Gastroesophageal sphincter (tissue), 4 donors: ENCODE results near the gene EXOC6B. TPM values are rescaled to one million over a fixed set of nuclear protein-coding genes. Genes with fewer than 3 reads are reported as not detected.

Experiments
- ATAC-seq: fragments of 150-250 bp; one replicate; pipeline ENCODE4 v1.9.1; 2016; ENCODE audit warnings: mild to moderate bottlenecking, moderate library complexity
- H3K27ac ChIP-seq, 4 donors: fragments of 200-600 bp; sonication (generic) in 3 of 4; 1 replicate in 3 of 4; 2 replicates in 1 of 4; pipeline ENCODE4 v1.5.1; 2016 to 2019
- H3K27me3 ChIP-seq: fragments of 200-600 bp; sonication (generic); one replicate; pipeline ENCODE4 v1.5.1; 2019
- H3K36me3 ChIP-seq, 2 donors: fragments of 200-600 bp; sonication (generic); one replicate each; pipeline ENCODE4 v1.5.1; 2019; ENCODE audit warnings: control low read depth in 1 of 2
- H3K4me1 ChIP-seq, 3 donors: fragments of 200-600 bp; sonication (generic); 1 replicate in 2 of 3; 2 replicates in 1 of 3; pipeline ENCODE4 v1.5.1; 2016 to 2019; ENCODE audit warnings: control low read depth in 2 of 3
- H3K4me3 ChIP-seq, 2 donors: fragments of 200-600 bp; sonication (generic); one replicate each; pipeline ENCODE4 v1.5.1; 2019; ENCODE audit warnings: mild to moderate bottlenecking in 1 of 2, moderate library complexity in 1 of 2
- H3K9me3 ChIP-seq, 3 donors: fragments of 200-600 bp; sonication (generic); one replicate each; pipeline ENCODE4 v1.5.1; 2017 to 2019; ENCODE audit warnings: control low read depth in 2 of 3
- EP300 ChIP-seq: sonication (generic); formaldehyde crosslinking; IDR thresholded peaks from one replicate; pipeline ENCODE4 v1.6.1; 2017; ENCODE audit warnings: antibody characterized with exemption, mild to moderate bottlenecking
- POLR2A ChIP-seq, 2 donors: fragments of 450-650 bp; IDR thresholded peaks; one replicate each; pipeline ENCODE4 v1.6.1; 2017; ENCODE audit warnings: antibody characterized with exemption in 2 of 2, mild to moderate bottlenecking in 2 of 2, moderate library complexity in 1 of 2
- POLR2AphosphoS5 ChIP-seq: sonication (generic); formaldehyde crosslinking; IDR thresholded peaks from one replicate; pipeline ENCODE4 v1.6.1; 2017; ENCODE audit warnings: antibody characterized with exemption
- WGBS, 2 donors: methylation state at CpG; one replicate each; pipeline ENCODE4 v1.1.5; 2018; ENCODE audit warnings: low coverage in 1 of 2; 5-methylcytosine and 5-hydroxymethylcytosine counted together
- total RNA-seq, 4 donors: library from RNA; depleted of rRNA; stranded (reverse); fragments of >200 nt; gene quantifications; one replicate each; pipeline ENCODE4 v1.1.0, GENCODE V29; 2016
- TF ChIP-seq, protein P1 (sequence below), 4 experiments: fragments of 200-600 bp in 2 of 4; fragments of 450-650 bp in 2 of 4; sonication (generic) in 1 of 4; IDR thresholded peaks; one replicate each; pipeline ENCODE4 v1.5.1; 2017 to 2019; ENCODE audit warnings: antibody characterized with exemption in 4 of 4, mild to moderate bottlenecking in 2 of 4, moderate library complexity in 2 of 4

Gene EXOC6B
- total RNA-seq, 4 donors from 2014 or later = 35.3 to 47.2 (median 41.2) TPM

DNA sequence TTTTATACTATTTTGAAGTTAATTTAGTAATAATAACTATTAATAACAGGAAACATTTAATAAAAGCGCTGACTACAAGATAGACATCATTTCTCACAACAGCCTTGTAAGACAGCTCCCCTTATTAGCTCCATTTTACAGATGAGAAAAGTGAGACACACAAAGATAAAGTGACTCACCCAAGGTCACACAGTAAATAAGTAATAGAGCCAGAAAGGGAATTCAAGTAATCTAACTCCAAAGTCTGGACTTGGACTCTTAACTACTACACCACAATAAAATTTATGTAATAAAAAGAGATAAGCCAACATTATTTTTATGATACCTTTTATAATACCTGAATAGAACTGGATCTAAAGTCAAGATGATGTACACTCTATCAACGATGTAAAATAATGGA, 25.3 kb downstream of the EXOC6B start:
- no peak for ATAC-seq
- TF ChIP-seq, protein P1, sequence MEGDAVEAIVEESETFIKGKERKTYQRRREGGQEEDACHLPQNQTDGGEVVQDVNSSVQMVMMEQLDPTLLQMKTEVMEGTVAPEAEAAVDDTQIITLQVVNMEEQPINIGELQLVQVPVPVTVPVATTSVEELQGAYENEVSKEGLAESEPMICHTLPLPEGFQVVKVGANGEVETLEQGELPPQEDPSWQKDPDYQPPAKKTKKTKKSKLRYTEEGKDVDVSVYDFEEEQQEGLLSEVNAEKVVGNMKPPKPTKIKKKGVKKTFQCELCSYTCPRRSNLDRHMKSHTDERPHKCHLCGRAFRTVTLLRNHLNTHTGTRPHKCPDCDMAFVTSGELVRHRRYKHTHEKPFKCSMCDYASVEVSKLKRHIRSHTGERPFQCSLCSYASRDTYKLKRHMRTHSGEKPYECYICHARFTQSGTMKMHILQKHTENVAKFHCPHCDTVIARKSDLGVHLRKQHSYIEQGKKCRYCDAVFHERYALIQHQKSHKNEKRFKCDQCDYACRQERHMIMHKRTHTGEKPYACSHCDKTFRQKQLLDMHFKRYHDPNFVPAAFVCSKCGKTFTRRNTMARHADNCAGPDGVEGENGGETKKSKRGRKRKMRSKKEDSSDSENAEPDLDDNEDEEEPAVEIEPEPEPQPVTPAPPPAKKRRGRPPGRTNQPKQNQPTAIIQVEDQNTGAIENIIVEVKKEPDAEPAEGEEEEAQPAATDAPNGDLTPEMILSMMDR (IDR thresholded peaks at IDR 0.05) = no peak
- TF ChIP-seq POLR2AphosphoS5 = no peak
- no peak for TF ChIP-seq POLR2A (IDR thresholded peaks at IDR 0.05)
- peaks cover 0 to 8% (median 0%) of the 10 kb centered on the region in 3 donors for H3K4me1 ChIP-seq
- no peak overlapping the region for H3K4me3 ChIP-seq
- 90 to 94% methylated on average over 2 of the region's 2 CpGs for WGBS, 2 donors
- H3K36me3 ChIP-seq = no peaks in the 10 kb centered on the region
- no peaks in the 10 kb centered on the region for H3K9me3 ChIP-seq
- H3K27me3 ChIP-seq = no peaks in the 10 kb centered on the region
- no peak overlapping the region for H3K27ac ChIP-seq

DNA sequence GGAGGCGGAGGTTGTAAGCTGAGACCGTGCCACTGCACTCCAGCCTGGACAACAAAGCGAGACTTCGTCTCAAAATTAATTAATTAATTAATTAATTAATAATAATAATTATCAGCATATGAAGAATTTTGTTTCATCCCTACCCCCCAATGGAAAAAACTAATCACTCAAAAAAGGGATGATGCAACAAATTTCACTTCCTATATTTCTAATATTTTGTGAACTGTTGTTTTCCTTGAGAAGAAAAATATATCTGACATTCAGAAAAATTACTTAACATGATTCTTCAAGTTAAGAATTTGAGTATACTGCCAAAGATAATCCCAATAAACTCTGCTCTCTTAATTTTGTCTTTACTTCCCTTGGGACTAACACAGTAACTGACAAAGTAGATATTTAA, 28.1 kb downstream of the EXOC6B start:
- Histone ChIP-seq H3K27me3 (no peaks in the 10 kb centered on the region), H3K27ac (no peak overlapping the region), H3K4me1 (peaks cover 0 to 15% (median 8%) of the 10 kb centered on the region in 3 donors), H3K9me3 (no peaks in the 10 kb centered on the region), H3K4me3 (no peak overlapping the region), H3K36me3 (no peaks in the 10 kb centered on the region)
- no peak for ATAC-seq
- 96 to 98% methylated on average over 4 of the region's 4 CpGs for WGBS, 2 donors
- TF ChIP-seq EP300 (no peak), POLR2AphosphoS5 (no peak), POLR2A (IDR thresholded peaks at IDR 0.05) (no peak)
- TF ChIP-seq, protein P1 (IDR thresholded peaks at IDR 0.05) = no peak

DNA sequence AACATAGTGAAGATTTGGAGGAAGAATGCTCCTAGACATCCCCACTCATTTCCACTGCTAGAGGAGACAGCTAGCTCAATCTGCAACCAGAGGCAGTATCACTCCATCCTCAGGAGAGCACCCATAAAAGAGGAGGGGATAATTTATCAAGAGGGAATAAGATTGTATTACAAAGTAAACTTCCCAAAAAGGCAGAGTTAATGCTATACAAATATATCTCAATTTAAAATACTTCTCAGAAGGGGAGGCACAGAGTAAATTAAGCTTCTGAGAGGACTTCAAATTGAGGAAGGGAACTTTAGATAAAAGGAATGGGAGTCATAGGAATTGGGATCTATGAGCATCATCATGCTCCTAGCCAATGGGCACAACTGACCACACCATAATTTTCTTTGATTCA, 29.1 kb downstream of the EXOC6B start:
- H3K4me1 ChIP-seq = peaks cover 0 to 15% (median 8%) of the 10 kb centered on the region in 3 donors
- no peak for TF ChIP-seq POLR2AphosphoS5
- TF ChIP-seq, protein P1 (IDR thresholded peaks at IDR 0.05) = no peak
- no peak for TF ChIP-seq POLR2A (IDR thresholded peaks at IDR 0.05)
- TF ChIP-seq EP300 = no peak
- H3K9me3 ChIP-seq = no peaks in the 10 kb centered on the region
- no peaks in the 10 kb centered on the region for H3K27me3 ChIP-seq
- H3K4me3 ChIP-seq = no peak overlapping the region
- H3K27ac ChIP-seq = no peak overlapping the region
- no peak for ATAC-seq
- no peaks in the 10 kb centered on the region for H3K36me3 ChIP-seq

DNA sequence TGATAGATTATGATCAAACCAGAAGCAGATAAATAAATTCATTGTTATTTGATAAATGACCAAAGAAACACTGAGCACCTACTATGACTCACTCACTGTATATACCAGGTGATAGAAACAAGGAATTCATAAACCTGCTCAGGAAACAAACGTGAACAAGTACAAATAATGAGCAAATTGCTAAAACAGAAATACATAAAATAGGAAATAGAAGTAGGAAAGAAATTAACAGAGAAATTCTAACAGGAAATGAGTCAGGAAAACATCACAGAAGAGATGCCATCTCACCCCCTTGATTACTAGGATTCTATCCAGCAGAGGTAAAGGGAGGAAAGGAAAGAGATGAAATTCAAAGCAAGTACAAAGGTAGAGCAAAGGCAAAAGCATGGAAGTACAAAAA, 31.3 kb downstream of the EXOC6B start:
- Histone ChIP-seq H3K27me3 (no peaks in the 10 kb centered on the region), H3K36me3 (no peaks in the 10 kb centered on the region), H3K27ac (no peak overlapping the region), H3K4me3 (no peak overlapping the region), H3K4me1 (peaks cover 0 to 15% (median 8%) of the 10 kb centered on the region in 3 donors), H3K9me3 (no peaks in the 10 kb centered on the region)
- 40 to 53% methylated on average over 1 of the region's 1 CpG for WGBS, 2 donors
- no peak for ATAC-seq
- TF ChIP-seq, protein P1 (IDR thresholded peaks at IDR 0.05) = no peak
- TF ChIP-seq POLR2AphosphoS5 (no peak), EP300 (no peak), POLR2A (IDR thresholded peaks at IDR 0.05) (no peak)

DNA sequence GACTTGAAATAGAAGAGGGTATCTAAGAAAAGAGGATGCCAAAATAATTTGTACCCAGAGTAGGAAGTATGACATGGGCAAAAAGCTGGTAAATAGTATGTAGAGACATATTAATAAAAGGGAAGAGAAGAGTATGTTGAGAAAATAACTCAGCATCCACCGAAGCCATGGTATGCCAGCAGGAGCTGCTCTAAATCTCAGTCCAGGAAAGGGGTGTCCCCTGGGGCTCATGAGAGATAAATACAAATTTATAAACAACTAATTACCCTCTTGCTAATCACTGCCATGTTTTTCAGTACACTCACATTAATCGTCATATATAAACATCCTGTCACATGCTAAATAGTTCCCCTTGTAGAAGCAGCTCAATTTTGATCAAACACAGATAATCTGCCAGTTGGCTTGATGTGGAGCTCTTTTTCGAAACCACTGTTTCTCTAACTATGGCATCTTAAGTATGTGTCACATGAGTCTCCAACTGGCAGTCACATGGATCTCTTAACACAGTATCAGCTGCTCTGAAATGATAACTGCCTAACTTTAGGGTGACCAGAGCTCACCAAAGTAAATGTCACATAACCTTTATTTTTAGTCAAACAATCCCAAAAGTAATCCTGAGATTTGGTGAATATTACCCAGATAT, 31.9 kb downstream of the EXOC6B start:
- Histone ChIP-seq H3K36me3 (no peaks in the 10 kb centered on the region), H3K4me1 (peaks cover 0 to 18% (median 10%) of the 10 kb centered on the region in 3 donors), H3K9me3 (no peaks in the 10 kb centered on the region), H3K27me3 (no peaks in the 10 kb centered on the region), H3K27ac (no peak overlapping the region), H3K4me3 (no peak overlapping the region)
- no peak for ATAC-seq
- TF ChIP-seq EP300 (no peak), POLR2A (IDR thresholded peaks at IDR 0.05) (no peak), POLR2AphosphoS5 (no peak)
- TF ChIP-seq, protein P1 (IDR thresholded peaks at IDR 0.05) = no peak
- 39 to 53% methylated on average over 3 of the region's 3 CpGs for WGBS, 2 donors
